NT2/D1 (cell line): ENCODE results near the gene DNAJC22.

Experiments used
- YY1 ChIP-seq: IDR thresholded peaks from 2 replicates; pipeline ENCODE4 v1.6.1; 2011; ENCODE audit not compliant: insufficient read length, insufficient read depth
- ZNF274 ChIP-seq: IDR thresholded peaks from 2 replicates; pipeline ENCODE4 v1.6.1; 2011; ENCODE audit warnings: mild to moderate bottlenecking, low read depth, low read length

DNA sequence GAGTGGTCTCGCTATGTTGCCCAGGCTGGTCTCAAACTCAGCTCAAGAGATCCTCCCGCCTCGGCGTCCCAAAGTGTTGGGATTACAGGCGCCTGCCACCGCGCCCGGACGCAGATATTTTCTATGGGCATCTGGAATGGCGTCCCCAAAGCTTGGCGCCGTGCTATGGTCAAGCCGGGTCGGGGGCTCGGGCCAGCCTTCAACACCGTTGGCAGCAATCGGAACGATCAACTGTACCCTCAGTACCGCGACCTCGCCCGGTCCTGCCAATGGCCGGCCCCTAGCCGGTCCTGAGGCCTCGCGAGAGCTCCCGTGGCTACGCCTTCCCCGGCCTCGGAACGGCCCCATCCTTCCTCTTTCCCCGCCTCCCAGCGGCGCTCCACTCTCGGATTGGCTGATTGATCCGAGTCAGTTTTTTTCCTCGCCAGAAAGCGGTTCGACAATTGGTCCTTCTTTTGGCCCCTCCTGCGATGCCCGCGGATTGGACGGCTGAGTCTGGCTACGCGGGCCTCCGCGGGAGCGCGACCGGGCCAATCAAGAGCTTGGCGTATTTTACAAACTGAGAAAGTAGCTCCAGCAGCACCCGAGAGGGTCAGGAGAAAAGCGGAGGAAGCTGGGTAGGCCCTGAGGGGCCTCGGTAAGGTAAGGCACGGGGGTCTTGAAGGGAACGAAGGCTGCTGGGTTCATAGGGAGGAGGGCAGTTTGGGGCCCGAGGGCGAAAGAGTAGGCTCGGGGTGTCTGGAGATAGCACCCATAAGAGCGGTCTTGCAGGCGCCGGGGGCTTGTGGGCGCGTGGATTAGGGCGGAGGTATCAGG lies 23.8 kb upstream of the DNAJC22 start, which contains the start of gene TROAP:
- TF ChIP-seq ZNF274 = no peak
- TF ChIP-seq YY1 = peak; percentile 36
